NCI-H524 treated with DMSO at 0.1 percent for 48 hours (cell line): ENCODE data around the gene TSKU.

Experiments
- DNase-seq: peaks from one replicate; lab custom pipeline; 2025; lab: John Stamatoyannopoulos, UW

Gene TSKU

DNA sequence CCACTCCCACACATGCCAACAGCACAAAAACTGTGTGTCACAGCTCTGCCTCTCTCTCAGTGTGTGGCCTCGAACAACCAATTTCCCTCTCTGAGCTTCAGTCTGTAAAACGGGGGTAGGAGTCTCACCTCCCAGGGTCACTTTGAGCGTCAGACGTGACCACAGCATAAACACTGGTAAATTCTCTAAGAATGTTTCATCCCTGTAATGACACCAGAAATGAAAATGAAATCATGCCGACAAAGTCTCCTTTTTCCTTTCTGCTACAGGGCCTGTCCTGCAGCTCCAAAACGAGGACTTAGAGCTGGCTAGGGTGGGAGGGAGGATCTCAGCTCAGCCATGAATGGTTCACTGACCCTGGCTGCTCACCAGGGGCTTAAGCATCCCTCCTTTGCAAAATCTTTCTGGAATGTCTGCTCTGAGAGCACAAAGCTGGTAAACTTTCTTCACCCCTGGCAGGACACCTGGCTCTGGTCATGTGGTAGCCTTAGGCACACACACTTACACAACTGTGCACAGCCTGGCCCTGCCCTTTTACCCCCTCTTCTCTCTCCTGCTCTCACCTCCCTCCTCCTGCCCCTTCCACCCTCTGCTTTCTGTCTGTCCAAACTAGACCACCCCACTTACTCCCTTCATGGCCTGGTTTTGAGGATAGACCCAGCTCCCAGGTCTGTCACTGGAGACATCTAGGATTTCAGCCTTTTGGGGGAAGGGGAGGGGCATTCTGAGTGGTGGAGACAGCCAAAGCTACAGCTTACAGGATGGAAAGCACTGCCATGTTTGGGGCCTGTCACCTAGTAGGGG is 12.3 kb upstream of the TSKU start:
- DNase-seq: no peak

DNA sequence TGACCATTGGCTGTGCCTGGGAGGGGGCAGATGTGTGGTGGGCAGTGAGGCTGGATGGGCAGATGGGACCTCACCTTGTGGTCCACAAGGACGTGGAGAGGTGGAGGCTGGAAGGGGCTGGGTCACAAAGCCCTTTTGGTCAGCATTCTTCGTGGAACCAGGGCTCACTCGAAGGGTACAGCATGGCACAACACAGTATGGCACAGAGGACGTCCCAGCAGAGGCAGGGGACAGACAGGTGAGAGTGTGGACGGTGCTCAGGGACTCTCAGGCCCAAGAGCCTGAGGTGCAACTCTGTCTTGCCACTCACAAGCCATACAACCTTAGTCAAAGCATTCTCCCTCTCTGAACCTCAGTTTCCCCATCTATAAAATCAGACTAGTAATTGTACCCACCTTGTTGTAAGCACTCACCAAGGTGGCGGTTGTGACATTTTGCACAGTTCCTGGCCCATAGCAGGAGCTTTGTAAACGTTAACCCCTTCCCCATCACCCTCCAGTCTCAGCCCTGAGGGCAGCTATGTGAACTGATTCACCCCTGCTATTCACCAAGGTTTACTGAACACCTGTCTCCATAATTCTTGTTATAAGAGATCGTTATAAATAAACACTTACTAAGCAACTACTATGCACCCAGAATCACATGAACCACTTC is 11.6 kb upstream of the TSKU start:
- DNase-seq: no peak

DNA sequence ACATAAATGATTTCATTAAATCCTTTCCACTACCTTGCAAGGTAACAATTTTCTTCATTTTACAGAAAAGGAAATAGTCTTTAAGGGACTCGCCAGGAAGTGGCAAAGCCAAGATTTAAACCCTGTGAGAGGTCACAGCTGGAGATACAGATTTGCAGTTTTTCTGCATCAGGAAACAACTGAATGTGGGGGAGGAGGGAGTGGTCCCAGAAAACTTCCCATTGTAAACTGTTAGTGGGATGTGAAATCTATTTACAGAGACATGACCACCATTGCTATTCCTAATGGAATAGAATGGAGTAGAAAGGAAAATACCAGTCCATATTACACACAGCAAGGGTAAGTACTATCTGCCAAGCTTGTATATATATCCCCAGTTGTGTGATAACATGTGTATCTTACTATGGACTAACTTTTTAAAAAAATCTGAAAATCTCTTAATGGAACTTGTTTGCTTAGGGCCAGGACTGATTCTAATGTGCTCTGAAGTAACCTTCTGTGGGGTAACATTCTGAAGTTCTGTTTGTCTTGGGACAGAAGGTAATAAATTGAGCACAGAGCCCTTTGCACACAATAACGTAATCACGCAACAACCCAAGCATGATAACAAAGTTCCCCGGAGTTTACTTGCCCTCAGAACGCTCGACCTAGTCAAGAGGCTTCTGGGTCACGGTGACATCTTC is 10.9 kb upstream of the TSKU start:
- no peak for DNase-seq

DNA sequence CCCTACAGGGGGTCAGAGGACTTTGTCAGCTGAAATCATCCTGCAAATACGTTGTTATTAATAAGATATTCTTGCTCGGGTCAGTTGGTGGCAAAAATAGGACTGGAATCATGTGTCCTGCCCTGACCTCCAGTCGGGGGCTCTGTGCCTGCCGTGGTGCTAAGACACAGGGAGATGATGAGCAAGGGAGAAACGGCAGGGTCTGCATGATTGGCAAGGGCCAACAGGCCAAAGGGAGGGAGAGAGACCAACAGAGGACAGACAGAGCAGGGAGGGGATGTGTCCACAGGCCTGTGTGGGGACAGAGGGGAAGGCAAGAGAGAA is 10.4 kb upstream of the TSKU start:
- DNase-seq: no peak

DNA sequence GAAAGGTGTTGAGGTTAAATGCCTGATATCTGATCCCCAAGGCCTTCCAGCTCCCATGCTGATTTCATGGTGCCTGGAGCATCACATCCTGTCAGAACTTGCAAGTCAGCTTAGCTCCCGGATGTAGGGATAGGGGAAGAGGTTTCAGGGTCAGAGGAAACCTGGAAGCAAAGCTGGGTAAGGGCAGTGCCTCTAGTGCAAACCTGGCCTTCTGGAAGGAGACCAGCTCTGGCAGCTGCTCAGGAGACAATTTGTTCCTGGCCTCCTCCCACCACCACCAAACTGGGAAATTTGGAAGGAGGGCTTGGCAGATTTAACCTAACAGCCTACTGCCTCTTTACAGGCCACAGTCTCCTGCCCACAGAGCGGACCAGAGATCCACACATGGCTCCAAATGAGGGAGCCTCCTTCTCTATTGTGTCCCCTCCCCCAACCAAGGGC is 9.2 kb upstream of the TSKU start:
- no peak for DNase-seq

DNA sequence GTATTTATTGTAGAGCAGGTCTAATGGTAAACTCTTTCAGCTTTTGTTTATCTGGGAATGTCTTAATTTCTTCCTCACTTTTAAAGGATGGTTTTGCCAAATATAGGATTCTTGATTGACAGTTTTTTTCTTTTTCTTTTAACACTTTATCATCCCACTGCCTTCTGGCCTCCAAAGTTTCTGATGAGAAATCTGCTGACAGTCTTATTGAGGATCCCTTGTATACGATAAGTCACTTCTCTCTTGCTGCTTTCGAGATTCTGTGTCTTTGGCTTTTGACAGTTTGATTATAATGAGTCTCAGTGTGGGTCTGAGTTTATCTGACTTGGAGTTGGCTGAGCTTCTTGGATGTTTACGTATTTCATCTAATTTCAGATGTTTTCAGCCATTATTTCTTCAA is 6.7 kb upstream of the TSKU start:
- DNase-seq: no peak

DNA sequence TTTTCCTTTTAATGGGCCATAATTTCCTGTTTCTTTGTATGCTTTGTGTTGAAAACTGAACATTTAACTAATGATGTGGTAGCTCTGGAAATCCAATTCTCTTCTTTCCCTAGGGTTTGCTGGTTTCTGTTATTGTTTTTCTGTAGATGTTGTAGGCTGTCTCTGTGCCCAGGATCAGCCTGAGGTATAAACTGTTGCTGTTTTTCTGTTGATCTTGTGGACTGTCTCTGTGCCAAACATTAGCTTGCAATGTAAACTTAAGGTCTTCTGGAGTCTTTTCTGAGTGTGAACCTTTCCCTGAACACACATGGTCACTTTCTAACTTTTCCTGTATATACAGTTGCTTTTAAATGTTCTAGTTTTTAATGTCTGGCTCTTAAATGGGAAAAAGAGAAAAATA is 5.9 kb upstream of the TSKU start:
- DNase-seq: no peak

DNA sequence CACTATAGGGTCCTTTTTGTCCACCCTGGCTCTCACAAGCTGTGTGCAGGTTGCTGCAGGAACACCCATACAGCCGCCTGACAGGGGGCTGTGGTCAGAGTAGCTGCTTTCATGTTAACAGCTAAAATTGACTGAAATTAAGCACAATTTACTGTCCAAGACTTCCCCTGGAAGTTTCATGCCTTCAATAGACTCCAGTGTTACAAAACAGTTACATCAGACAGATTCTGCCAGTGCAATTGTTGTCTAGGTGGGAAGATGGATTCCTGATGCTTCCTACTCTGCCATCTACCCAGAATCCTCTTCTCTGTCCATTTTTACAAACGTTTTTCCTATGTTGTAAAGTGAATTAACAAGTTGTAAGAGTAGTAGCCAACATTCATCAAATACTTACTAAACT is 5.3 kb upstream of the TSKU start:
- DNase-seq: no peak

DNA sequence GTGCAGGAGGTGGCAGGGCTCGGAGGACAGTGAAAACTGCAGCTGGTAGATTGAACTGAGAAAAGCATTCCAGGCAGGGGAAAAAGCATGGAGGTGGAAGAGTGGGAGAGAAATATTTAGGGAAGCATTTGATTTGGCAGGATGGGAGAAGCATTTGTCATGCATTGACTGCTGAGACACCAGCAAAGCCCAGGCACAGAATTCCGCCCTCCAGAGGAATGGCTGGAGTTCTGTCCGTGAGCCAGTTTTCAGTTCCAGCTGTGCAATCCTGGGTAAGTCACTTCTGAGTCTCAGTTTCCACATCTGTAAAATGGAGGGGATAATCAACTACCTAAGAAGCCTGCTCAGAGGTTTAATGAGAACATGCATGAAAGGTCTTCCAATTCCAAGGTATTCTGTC is 4.3 kb upstream of the TSKU start:
- DNase-seq: no peak

DNA sequence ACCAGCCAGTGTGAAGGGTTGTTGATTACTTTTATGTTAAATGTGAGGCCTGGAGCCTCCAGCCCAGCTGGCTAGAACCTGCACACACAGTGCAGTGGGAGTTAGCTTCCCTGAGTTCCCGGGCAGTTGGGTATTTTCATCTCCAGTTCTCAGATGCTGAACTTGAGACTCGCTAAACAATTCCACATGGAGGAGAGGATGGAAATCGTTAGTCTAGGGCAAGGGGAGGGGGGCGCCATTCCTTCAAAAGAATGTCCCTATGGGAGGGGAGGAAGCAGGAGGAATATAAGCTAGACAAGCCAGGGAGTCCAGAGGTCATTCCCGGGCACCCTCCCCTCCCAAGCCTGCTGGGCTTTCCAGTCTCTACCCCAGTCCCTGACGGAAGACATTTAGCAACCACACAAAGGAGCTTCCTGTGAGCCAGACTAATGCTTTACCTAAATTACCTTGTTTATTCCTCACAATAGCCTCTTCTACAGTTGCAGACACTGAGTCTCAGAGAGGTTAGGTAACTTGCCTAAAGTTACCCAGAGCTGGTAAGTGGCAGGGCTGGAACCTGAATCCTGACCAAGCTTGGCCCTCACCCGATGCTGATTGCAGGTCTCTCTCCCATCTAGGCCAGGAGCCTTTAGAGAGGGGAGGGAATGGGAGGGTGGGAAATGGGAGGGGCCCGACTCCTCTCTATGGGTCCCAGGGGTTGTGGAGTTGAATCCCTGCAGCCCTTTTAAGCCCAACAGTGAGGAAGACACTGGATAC is 1.9 kb upstream of the TSKU start:
- no peak for DNase-seq

DNA sequence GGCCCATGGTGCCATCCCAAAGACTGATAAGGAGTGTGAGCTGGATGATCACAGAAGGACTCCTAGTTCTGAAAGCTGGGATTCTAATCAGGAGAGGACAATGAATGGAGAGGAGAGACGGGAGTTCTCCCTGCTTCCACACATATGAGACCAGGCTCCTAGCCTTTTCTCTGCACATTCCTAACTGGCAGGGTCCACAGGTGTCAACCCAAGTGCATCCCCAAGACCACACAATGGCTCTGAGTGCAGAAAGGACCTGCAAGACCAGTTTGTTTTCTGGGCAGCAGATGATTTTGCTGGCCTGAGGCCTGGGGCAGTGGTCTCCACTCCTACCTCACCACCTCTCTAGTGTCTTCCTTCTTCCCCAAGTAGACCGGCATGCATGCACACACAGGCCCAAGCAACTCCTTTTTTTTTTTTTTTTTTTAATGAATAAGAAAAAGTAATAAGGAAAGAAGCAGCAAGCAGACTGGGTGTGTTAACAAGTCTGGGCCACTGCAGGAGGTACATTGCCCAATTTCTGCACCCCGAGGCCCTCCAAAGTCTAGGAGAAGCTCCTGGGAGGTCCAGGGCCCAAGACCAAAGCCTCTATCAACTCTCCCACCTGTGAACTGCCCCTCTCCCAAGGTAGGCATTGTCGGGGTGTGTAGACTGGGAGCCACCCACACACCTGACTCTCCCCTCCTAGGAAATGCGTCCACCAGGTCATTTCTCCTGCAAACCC is 1.2 kb upstream of the TSKU start:
- DNase-seq: no peak

DNA sequence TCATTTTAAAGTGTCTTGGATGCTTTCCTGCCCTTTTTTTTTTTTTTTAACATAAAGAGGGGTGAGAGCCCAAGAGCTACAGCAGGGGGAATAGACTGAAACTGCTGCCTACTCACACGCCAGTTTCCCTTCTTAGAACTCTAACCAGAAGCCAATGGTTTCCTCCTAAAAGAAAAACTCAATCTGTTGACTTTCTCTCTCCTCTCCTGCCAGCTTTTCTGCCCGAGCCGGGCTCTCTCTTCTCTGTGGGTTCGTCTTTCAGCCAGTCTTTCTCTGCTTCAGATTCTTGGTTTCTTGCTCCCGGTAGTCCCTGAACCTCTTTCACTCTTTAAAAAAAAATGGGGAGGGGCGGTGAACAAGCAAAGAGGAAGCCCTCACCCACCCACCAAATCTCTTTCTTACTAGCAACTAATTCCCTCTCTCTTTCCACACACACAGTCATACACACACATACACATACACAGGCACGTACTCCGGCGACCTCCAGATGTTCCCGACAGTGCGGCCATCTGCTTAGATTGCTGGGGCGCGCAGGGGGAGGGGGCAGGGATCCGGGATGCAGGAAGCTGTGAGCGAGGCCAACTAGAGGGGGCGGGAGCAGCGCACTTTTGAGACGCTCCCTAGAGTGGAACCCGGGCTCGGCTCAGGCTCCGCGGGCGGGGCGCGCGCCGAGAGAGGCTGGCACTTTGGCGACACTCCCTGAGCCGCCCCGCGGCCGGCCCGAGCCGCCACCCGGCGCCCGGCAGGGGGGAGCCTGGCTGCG is 444 bp upstream of the TSKU start:
- DNase-seq: peak; percentile 93

DNA sequence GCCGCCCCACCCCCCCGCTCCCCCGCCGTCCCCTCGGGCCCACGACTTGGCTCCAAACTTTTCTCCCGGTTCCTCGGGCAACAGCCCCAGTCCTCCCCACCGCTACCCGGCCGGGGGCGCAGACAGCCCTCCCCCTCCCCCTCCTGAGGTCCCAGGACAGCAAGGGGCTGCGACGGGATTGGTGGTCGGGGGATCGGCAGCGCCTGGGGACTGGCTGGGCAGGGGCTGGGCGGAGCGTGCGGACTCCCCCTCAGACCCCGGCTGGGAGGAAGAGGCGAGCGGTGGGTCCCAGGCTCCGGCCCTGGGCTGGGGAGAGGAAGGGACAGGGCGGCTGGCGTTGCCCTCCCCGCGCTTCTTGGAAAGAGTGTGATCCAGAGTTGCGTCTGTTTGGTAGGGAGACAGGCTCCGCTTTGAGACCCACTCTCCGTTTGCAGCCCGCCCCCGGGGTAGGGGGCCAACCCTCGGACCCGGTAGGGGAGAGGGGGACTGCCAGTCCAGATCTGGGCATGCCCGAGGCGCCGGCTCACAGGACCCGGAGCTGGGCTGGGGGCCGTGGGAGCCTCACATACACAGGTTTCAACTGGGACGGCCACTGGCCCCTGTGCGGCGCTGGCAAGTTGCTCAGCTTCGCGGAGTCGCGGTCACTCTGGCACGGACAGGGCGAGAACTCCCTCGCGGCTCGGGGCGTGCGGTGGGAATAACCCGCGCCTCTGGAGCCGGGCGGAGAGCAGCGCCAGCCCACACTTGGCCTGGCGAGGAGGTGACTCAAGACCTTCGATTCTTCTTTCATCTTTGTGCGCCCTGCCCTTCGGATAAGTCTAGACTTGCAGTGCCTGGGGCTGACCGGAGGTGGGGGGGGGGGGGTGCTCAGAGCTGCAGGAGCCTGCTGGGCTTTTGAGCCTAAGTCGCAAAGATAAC is 999 bp downstream of the TSKU start:
- no peak for DNase-seq

DNA sequence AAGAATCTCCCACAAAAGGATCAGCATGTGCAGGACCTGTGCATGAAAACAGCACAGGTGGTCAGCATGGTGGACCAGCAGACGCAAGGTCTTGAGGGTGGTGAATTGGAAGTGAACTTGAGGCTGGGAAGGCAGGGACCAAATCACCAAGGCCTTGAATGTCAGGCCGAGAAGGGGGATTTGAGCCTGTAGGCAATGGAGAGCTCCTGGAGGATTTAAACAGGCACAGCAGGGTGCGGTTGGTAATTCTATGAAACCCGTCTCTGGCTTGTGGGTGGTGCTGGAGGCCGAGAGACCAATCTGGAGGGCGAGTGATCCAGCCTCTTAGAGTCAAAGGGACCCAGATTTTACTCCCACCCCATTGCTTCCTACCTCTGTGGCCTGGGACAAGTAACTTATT is 2.4 kb downstream of the TSKU start:
- DNase-seq: no peak

DNA sequence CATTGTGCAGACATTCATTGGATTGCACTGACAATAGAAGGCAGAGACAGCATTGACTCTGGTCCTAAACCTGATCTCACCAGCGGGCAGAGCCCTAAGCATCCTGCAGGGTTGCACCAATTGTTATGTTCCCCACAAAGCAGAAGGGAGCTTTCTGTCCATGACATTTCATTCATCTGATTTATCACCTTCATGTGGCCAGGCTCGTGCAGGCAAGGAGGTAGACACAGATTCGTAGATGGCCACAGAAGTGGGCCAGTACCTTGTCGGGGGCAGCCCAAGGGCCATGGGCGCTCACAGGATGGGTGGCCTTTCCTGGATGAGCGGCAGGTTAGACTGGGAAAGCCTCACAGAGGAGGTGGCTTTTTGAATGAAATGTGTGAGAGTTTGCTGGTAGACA is 2.9 kb downstream of the TSKU start:
- no peak for DNase-seq

DNA sequence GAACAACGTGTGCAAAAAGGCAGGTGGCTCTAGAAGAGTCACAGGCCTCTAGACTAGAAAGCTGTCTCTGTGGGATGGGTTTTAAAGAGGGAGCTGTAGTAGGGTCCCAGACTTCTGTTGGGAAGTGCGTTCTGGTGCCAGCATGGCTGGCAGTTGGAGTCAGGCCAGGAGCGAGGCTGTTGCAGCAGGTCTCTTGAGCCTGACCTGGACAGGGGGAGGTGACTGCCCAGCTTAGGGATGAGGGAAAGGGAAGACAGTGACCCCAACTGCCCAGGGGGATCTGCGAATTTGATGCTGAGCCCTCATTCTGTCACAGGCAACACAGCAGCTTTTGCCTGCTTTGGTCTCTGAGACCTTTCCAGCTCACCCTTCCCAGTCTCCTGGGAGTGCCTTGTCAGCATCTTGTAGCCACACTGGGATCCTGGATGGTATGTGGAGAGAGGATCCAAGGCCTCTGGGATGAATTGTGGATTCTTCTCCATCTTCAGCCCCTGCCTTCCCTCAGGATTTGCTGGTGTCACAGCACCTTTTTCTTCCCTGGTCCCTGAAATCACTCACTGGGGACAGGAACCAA is 3.4 kb downstream of the TSKU start:
- no peak for DNase-seq

DNA sequence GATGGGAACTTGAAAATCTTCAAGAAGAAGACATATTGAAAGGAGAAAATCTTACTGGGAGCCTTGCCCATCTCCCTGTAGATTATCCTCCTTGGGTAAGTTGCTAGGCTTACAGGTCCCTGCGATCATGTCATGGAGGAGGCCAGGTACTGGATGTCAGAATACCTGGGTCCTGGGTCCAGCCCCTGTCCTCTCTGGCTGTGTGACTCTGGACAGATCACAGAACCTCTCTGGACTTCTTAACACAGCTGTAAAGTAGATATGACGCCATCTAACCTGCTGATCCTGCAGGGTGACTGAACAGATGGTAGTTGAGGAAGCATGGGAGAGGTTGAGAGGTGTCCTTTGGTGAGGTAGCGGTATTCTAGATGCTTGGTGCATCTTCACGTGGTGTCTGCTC is 4.1 kb downstream of the TSKU start:
- DNase-seq: no peak

DNA sequence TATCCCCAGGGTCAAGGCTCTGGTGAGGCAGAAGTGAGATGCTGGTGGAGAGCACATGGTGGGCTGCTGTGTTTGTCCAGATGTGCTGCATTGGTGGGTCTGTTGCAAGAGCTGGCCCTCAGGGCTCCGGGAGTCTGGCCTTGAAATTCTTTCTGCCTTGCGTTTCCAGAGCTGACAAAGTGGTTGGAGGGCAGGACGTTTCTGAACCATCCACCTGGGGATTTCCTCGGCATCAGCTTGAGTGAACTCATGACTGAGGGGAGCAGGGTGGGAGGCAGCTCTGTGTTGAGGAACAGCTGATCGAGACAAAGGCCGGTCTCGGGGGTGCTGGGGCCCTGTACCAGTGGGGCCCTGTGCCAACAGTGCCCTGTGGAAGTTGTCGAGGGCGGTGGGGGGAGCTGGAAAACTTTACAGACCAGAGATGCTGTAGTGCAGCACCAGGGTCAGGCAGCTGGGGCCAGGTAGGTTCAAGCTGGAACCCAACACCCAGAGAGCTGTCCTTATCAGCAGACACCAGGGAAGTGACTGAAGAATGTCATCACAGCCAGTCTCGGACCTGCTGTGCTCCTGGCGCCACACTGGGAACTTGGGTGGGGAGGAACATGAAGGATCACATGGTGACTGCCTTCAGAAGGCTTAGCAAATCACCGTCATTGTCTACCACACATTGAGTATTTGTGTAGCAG is 4.9 kb downstream of the TSKU start:
- no peak for DNase-seq
